ENCODE data around the gene WDR62.

GRCh38 chr19:36142046-36142445 lies 87.3 kb downstream of the WDR62 start:
- no peak for TF ChIP-seq CTCF (IDR thresholded peaks at IDR 0.05; ENCODE audit: poor library complexity, severe bottlenecking)
- TF ChIP-seq RAD21 (conservative IDR thresholded peaks at IDR 0.05) = no peak
- TF ChIP-seq EP300 (conservative IDR thresholded peaks at IDR 0.05; ENCODE audit: poor library complexity, severe bottlenecking) = no peak
- no peak for TF ChIP-seq EZH2 (IDR thresholded peaks at IDR 0.05; ENCODE audit: borderline replicate concordance, insufficient read depth, low read length, poor library complexity, severe bottlenecking)
- no peak for TF ChIP-seq REST (IDR thresholded peaks at IDR 0.05; ENCODE audit: borderline replicate concordance)
- no peak for TF ChIP-seq POLR2AphosphoS5 (IDR thresholded peaks at IDR 0.05)
- TF ChIP-seq SMC3 (conservative IDR thresholded peaks at IDR 0.05; ENCODE audit: poor library complexity) = no peak

Data from neural cell (in vitro differentiated cells).